Fibroblast of the aortic adventitia (primary cell): ENCODE measurements around the gene LONRF2. TPM values are rescaled to one million over a fixed set of nuclear protein-coding genes. Genes with fewer than 3 reads are reported as not detected.

Experiments used
- DNase-seq: peaks from one replicate; pipeline ENCODE4 v3.0.0-alpha.2; 2010; ENCODE audit warnings: low read depth
- H3K4me3 ChIP-seq: 2 replicates; pipeline ENCODE4 v1.5.1; 2011; ENCODE audit warnings: low read depth, mild to moderate bottlenecking, control low read depth, low read length, moderate library complexity
- total RNA-seq: library from RNA; depleted of rRNA; stranded (reverse); fragments of >200 nt; gene quantifications from 2 replicates; pipeline ENCODE4 v1.2.3, GENCODE V29; 2012; ENCODE audit warnings: low replicate concordance
- TF ChIP-seq, protein P1 (sequence below): IDR thresholded peaks from 2 replicates; pipeline ENCODE4 v1.5.1; 2011; ENCODE audit warnings: mild to moderate bottlenecking, low read length, control low read depth, inconsistent platforms; ENCODE audit not compliant: insufficient read depth

LONRF2 gene
- total RNA-seq, 1 donor = 1.8 TPM

DNA sequence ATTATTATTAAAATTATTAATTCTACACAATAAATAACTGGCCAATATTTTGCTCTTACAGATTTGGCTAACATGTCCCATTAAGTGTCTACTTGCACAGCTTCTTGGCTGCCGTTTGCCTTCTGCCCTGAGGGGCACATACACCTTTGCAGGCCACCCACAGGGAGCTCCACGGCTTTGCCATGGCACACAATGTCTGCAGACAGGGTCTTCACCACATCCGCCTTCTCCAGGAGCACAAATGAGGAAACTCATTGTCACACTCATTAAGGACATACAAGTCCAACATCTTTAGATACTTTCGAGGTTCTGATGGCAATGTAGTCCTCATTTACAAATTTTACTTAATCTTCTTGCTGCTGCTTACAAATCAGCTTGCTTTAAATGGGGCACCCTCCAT is 45.6 kb downstream of the LONRF2 start:
- TF ChIP-seq, protein P1, sequence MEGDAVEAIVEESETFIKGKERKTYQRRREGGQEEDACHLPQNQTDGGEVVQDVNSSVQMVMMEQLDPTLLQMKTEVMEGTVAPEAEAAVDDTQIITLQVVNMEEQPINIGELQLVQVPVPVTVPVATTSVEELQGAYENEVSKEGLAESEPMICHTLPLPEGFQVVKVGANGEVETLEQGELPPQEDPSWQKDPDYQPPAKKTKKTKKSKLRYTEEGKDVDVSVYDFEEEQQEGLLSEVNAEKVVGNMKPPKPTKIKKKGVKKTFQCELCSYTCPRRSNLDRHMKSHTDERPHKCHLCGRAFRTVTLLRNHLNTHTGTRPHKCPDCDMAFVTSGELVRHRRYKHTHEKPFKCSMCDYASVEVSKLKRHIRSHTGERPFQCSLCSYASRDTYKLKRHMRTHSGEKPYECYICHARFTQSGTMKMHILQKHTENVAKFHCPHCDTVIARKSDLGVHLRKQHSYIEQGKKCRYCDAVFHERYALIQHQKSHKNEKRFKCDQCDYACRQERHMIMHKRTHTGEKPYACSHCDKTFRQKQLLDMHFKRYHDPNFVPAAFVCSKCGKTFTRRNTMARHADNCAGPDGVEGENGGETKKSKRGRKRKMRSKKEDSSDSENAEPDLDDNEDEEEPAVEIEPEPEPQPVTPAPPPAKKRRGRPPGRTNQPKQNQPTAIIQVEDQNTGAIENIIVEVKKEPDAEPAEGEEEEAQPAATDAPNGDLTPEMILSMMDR = no peak
- DNase-seq = no peak
- H3K4me3 ChIP-seq = no peak overlapping the region

DNA sequence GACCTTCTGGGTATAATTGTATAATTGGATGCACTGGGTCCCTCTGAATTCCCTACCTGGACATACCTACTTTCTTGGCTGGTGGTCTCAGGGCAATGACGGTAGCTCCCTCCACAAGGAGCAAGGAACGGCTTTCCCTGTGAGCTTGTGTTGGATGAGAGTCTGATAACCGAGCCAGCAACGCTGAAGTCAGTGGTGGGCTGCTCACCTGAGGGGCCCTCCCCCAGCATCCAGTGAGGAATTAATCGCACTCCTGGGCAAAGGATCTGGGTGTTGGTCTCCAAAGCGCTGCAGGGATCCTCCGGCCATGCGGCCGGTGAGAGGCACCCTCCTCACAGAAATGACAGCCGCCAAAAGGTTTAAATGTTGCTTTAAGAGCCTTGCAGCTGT is 47.1 kb downstream of the LONRF2 start:
- no peak for DNase-seq
- TF ChIP-seq, protein P1 = no peak
- H3K4me3 ChIP-seq = no peak overlapping the region

DNA sequence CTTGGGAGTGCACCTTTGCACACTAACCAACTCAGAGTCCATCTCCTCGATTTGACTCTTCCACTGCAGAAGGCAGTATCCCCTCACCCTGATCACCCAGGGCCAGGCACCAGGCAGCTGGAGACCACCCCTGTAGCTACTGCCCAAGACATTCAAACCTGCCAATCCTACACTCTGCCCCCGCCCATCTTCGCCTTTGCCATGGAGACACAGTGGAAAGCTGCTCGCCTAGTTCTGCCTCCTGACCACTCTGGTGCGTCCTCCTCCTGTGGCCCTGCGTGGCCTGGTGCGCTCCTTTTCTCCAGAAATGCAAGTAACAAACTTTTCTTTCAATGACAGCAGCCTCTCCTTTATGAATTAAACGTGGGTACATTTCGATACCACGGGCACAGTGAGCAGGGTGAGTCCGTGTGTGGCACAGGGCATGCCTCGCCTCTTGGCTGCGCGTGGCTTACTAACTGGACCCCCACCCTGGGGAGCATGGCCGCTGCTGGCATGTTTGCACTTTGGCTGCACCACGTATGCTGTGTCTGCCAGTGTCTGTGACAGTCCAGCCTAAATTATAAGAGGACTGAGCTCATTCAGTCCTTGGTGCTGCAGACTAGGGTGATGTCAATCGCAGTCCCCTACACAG is 47.6 kb downstream of the LONRF2 start:
- H3K4me3 ChIP-seq = no peak overlapping the region
- DNase-seq = no peak
- TF ChIP-seq, protein P1 = no peak

DNA sequence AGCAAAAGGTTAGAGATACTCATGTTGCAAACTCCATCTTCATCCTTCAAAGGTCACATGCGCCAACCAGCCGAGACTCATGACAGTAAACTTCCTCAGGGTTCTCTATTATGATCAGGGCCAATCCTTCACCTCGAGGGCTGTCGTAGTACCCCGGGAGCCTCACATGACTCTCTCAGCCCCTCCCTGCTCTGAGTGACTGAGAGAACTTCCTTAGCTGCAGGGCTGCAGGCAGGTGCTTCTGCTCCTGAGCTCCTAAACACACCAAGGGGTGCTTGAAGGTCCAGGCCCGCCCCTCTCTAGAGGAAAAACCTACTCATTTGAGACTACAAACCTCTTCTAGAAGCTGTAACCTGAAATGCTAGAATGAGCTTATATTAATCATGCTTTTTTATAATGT is 48.2 kb downstream of the LONRF2 start:
- TF ChIP-seq, protein P1 = no peak
- no peak for DNase-seq

DNA sequence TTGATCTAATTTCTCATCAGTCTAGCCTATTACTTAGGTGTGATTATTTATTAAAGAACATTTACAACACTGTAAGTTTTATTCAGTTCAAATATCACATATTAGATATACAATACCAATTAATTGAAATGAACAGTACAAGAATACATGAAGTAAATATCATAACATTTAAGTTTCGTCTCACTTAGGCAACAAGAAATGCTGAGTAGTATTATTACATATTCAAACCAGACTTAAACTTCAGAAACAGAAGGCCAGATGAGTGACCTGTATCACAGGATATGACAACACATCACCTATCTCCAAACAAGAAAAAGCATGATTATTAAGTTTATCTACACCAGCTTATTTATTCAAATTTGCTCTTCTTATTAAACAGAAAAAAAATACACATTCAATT is 48.9 kb downstream of the LONRF2 start:
- DNase-seq = no peak
- H3K4me3 ChIP-seq = no peak overlapping the region
- TF ChIP-seq, protein P1 = no peak

More for the DNA sequence above, 48.2 kb downstream of the LONRF2 start:
- H3K4me3 ChIP-seq = no peak overlapping the region

DNA sequence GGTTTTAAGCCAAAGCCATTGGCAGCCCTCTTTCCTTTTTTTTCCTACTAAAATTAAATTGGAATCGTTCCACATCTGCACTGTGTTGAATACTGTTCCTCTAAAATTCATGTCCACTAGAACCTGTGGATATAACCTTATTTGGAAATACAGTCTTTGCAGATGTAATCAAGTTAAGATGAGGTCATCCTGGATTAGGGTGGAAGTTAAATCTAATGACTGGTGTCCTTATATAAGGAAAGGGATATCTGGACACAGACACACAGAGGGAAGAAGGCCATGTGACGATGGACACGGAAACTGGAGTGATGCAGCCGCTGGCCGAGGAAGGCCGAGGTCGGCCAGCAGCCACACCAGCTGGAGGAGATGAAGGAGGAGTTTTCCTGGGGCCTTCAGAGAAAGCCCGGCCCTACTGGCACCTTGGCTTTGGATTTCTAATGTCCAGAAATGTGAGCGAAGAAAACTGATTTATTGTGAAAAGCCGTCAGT is 49.4 kb downstream of the LONRF2 start:
- TF ChIP-seq, protein P1 = no peak
- H3K4me3 ChIP-seq = no peak overlapping the region
- DNase-seq = peak; percentile 50

DNA sequence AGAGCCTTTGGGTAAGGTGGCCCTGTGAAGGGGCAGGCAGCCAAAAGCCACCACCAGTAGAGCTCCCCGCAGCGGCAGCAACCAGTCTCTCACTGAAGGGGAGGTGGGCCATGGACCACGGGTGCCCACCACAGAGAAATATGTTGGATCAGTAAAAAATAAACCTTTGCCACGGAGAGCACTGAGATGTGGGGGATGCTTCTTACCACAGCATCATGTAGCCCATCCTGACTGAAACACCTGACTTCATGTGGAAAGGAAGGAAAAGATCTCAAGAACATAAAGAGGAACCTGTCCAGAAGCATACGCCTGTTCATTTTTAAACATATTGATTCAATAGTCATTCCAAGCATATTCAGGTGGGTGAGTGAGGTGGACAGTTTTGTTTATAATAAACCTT is 51.1 kb downstream of the LONRF2 start:
- DNase-seq = no peak
- TF ChIP-seq, protein P1 = no peak
- H3K4me3 ChIP-seq = no peak overlapping the region
